Nephron progenitor cell (in vitro differentiated cells): ENCODE measurements around the gene CACNA2D2.

ENCODE experiments used
- DNase-seq: peaks from one replicate; pipeline ENCODE4 v3.0.0; 2021
- H3K27ac Mint-ChIP-seq: 2 replicates; pipeline ENCODE4 v1.8.0; 2021; ENCODE audit warnings: mild to moderate bottlenecking, moderate library complexity, mixed read lengths
- H3K27me3 Mint-ChIP-seq: 2 replicates; pipeline ENCODE4 v1.8.0; 2021; ENCODE audit warnings: mild to moderate bottlenecking, low read depth, mixed read lengths; ENCODE audit not compliant: poor library complexity
- H3K36me3 Mint-ChIP-seq: 2 replicates; pipeline ENCODE4 v1.8.0; 2021; ENCODE audit warnings: low read depth, mixed read lengths
- H3K4me1 Mint-ChIP-seq: 2 replicates; pipeline ENCODE4 v1.8.0; 2021; ENCODE audit warnings: mixed read lengths
- H3K4me3 Mint-ChIP-seq: 2 replicates; pipeline ENCODE4 v1.8.0; 2021; ENCODE audit warnings: mild to moderate bottlenecking, moderate library complexity, mixed read lengths
- H3K9me3 Mint-ChIP-seq: 2 replicates; pipeline ENCODE4 v1.8.0; 2021; ENCODE audit warnings: mild to moderate bottlenecking, moderate library complexity, mixed read lengths
- CTCF ChIP-seq: fragments of 200-600 bp; sonication (generic); IDR thresholded peaks from 2 replicates; pipeline ENCODE4 v1.5.0; 2021; ENCODE audit warnings: antibody characterized with exemption

CACNA2D2 gene

GRCh38 chr3:50410185-50410584, 93.2 kb downstream of the CACNA2D2 start:
- H3K4me1 Mint-ChIP-seq, result peaks cover 23% of the 10 kb centered on the region
- TF ChIP-seq CTCF, result no peak
- peaks cover 15% of the 10 kb centered on the region for H3K27me3 Mint-ChIP-seq
- no peak overlapping the region for H3K27ac Mint-ChIP-seq
- H3K36me3 Mint-ChIP-seq, result no peaks in the 10 kb centered on the region
- no peak for DNase-seq
- H3K9me3 Mint-ChIP-seq, result no peaks in the 10 kb centered on the region
- no peak overlapping the region for H3K4me3 Mint-ChIP-seq

- peaks cover 20% of the 10 kb centered on the region for H3K27me3 Mint-ChIP-seq
- H3K4me1 Mint-ChIP-seq, result peaks cover 23% of the 10 kb centered on the region
- no peak for DNase-seq
- no peaks in the 10 kb centered on the region for H3K9me3 Mint-ChIP-seq
- no peak for TF ChIP-seq CTCF
- H3K4me3 Mint-ChIP-seq, result no peak overlapping the region
- H3K27ac Mint-ChIP-seq, result no peak overlapping the region
- H3K36me3 Mint-ChIP-seq, result no peaks in the 10 kb centered on the region
These were observed 94.9 kb downstream of the CACNA2D2 start for GRCh38 chr3:50408443-50408944.

DNA sequence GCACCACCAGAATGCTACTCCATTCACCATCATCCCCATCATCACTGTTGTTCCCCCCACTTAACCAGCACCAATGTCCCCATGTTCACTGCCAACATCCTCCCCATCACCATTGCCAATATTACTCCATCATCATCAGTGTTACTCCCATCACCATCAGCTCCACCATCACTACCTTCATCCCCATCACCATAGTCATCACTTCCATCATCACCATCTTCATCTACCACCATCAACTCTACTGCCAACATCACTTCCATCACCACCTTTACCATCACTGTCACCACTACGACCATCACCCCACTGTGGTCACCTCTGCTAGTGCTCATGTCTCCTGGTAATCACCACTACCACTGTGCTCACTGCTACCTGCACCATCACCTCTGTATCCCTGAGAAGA, 96.9 kb downstream of the CACNA2D2 start:
- H3K4me3 Mint-ChIP-seq, result no peak overlapping the region

DNA sequence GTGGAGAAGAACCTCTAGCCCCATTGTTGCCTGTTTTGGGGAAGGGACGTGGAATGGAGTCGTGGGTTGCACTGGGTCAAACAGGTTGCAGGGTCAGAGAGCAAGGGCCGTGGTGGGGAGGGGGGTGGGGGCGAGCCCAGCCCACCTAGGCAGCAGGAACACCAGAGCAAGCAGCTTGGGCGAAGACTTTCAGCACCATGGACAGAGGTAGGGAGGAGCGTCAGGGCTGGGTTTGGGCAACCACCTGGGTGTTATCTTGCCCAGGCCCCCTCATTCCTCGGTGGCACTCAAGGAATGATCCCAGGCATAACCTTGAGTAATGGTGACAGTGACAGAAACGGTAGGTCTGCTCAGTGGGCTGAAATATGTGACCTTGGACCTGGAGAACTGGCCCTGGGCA, 98.2 kb downstream of the CACNA2D2 start:
- Mint-ChIP-seq H3K4me1 (no peaks in the 10 kb centered on the region), H3K9me3 (no peaks in the 10 kb centered on the region), H3K27me3 (peaks cover 35% of the 10 kb centered on the region), H3K4me3 (no peak overlapping the region), H3K36me3 (no peaks in the 10 kb centered on the region), H3K27ac (no peak overlapping the region)
- TF ChIP-seq CTCF, result no peak
- DNase-seq, result peak; percentile 87

More for the DNA sequence above, 96.9 kb downstream of the CACNA2D2 start:
- TF ChIP-seq CTCF, result no peak
- Mint-ChIP-seq H3K36me3 (no peaks in the 10 kb centered on the region), H3K27me3 (peaks cover 35% of the 10 kb centered on the region), H3K27ac (no peak overlapping the region), H3K4me1 (peaks cover 9% of the 10 kb centered on the region), H3K9me3 (no peaks in the 10 kb centered on the region)
- no peak for DNase-seq

DNA sequence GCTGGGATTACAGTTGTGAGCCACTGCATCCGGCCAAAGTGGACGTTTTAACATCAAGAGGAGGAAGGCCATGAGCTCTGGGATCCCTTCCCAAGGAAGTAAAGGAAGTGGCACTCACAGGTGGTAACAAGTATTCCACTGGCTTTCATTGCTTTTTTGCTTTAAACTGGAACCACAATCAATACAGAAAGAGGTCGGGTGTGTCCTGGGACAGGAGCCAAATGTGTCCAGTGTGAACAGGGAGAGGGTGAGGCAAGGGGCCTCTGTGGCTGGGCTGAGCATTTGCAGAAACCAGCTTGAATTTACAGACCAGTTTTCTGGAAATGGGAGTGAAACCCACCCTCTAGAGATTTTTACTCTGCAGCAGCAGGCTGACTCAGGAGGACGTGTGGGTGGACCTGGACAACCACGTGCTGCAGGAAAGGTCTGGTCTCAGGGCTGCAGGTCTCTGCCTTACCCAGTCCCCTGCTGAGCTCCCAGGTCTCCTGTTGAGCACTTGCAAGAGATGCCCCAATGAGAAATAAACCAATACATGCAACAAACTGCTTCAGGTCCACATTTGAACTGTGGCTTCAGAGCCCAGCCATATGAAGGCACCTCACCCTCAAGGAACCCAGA, 101.3 kb downstream of the CACNA2D2 start:
- no peaks in the 10 kb centered on the region for H3K36me3 Mint-ChIP-seq
- DNase-seq, result no peak
- no peaks in the 10 kb centered on the region for H3K9me3 Mint-ChIP-seq
- peaks cover 38% of the 10 kb centered on the region for H3K27me3 Mint-ChIP-seq
- H3K4me1 Mint-ChIP-seq, result no peaks in the 10 kb centered on the region
- H3K4me3 Mint-ChIP-seq, result no peak overlapping the region
- H3K27ac Mint-ChIP-seq, result no peak overlapping the region
- no peak for TF ChIP-seq CTCF

DNA sequence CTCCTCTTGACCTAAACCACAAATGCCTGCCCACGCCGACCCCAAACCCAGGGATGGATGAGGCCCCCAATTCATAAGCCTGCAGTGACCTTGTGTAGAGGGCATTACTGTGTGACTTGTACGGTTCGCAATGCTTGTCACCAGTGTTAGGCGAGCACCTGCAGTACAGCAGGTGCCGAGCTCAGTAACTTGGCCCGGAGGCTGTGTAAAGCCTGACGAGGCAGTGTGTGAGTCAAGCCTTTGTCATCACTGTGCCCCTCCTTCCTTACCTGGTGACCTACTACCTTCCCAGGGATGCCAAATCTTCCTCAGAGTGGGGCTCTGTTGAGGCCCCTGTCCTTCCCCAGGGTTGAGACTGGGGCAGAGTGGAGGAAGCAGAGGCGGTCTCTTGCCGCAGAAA, 106.9 kb downstream of the CACNA2D2 start:
- TF ChIP-seq CTCF, result no peak
- H3K9me3 Mint-ChIP-seq, result no peaks in the 10 kb centered on the region
- H3K27me3 Mint-ChIP-seq, result peaks cover 33% of the 10 kb centered on the region
- DNase-seq, result no peak
- no peak overlapping the region for H3K27ac Mint-ChIP-seq
- no peak overlapping the region for H3K4me3 Mint-ChIP-seq
- no peaks in the 10 kb centered on the region for H3K36me3 Mint-ChIP-seq
- H3K4me1 Mint-ChIP-seq, result no peaks in the 10 kb centered on the region
